ENCODE measurements around the gene WAC. TPM values are rescaled to one million over a fixed set of nuclear protein-coding genes. Genes with fewer than 3 reads are reported as not detected.

The WAC gene
- total RNA-seq, 4 donors from 2014 or later: 165 to 189 (median 169) TPM

GRCh38 chr10:28533571-28534304 lies 820 bp downstream of the WAC start:
- H3K9me3 ChIP-seq: no peaks in the 10 kb centered on the region
- DNase-seq: peak; percentile 65 to 70
- H3K4me3 ChIP-seq (replicated peaks in 1 of 3): peak overlapping the region; percentile 18 to 92 (median 79)
- peaks cover 30 to 34% of the 10 kb centered on the region in 2 donors for H3K36me3 ChIP-seq
- H3K4me1 ChIP-seq: peaks cover 8 to 26% of the 10 kb centered on the region in 2 donors
- no peak for TF ChIP-seq POLR2A (IDR thresholded peaks at IDR 0.05)
- no peak for TF ChIP-seq CTCF (IDR thresholded peaks at IDR 0.05)
- peak overlapping the region; percentile 98 to 99 (median 98) for H3K27ac ChIP-seq
- intact Hi-C loops (cut with DNase I): no loop called here
- WGBS, 2 donors: 0 to 1% methylated on average over 25 to 46 of the region's 64 CpGs
- H3K27me3 ChIP-seq: no peaks in the 10 kb centered on the region

- no peak overlapping the region for H3K4me3 ChIP-seq (replicated peaks in 1 of 3)
- no peak overlapping the region for H3K27ac ChIP-seq
- no peaks in the 10 kb centered on the region for H3K9me3 ChIP-seq
- intact Hi-C loops (cut with DNase I): no loop called here
- DNase-seq: no peak
- WGBS, 2 donors: 93 to 99% methylated on average over 6 of the region's 6 CpGs
- peaks cover 38 to 48% of the 10 kb centered on the region in 2 donors for H3K36me3 ChIP-seq
- TF ChIP-seq POLR2A (IDR thresholded peaks at IDR 0.05): no peak
- TF ChIP-seq CTCF (IDR thresholded peaks at IDR 0.05): no peak
- H3K27me3 ChIP-seq: no peaks in the 10 kb centered on the region
- H3K4me1 ChIP-seq: peaks cover 7 to 21% of the 10 kb centered on the region in 2 donors
Observed at GRCh38 chr10:28535846-28536245, 2.9 kb downstream of the WAC start.

- intact Hi-C loops (cut with DNase I): no loop called here
- Histone ChIP-seq H3K9me3 (no peaks in the 10 kb centered on the region), H3K4me3 (replicated peaks in 1 of 3) (no peak overlapping the region), H3K4me1 (peaks cover 4 to 16% of the 10 kb centered on the region in 2 donors), H3K36me3 (peaks cover 38 to 54% of the 10 kb centered on the region in 2 donors), H3K27me3 (no peaks in the 10 kb centered on the region), H3K27ac (no peak overlapping the region)
- TF ChIP-seq CTCF (IDR thresholded peaks at IDR 0.05) (no peak), POLR2A (IDR thresholded peaks at IDR 0.05) (no peak)
- no peak for DNase-seq
- 80 to 89% methylated on average over 1 of the region's 1 CpG for WGBS, 2 donors
Observed at GRCh38 chr10:28538595-28538994, 5.7 kb downstream of the WAC start.

GRCh38 chr10:28540145-28540544 lies 7.2 kb downstream of the WAC start:
- Histone ChIP-seq H3K27ac (no peak overlapping the region), H3K36me3 (peaks cover 38 to 54% of the 10 kb centered on the region in 2 donors), H3K9me3 (no peaks in the 10 kb centered on the region), H3K4me1 (peaks cover 0 to 7% of the 10 kb centered on the region in 2 donors), H3K4me3 (replicated peaks in 1 of 3) (no peak overlapping the region), H3K27me3 (no peaks in the 10 kb centered on the region)
- no peak for DNase-seq
- intact Hi-C loops (cut with DNase I): no loop called here
- WGBS, 2 donors: 90 to 92% methylated on average over 3 of the region's 3 CpGs
- TF ChIP-seq CTCF (IDR thresholded peaks at IDR 0.05): no peak
- no peak for TF ChIP-seq POLR2A (IDR thresholded peaks at IDR 0.05)

GRCh38 chr10:28541717-28542365 lies 8.9 kb downstream of the WAC start:
- TF ChIP-seq CTCF (IDR thresholded peaks at IDR 0.05) (no peak), POLR2A (IDR thresholded peaks at IDR 0.05) (no peak)
- intact Hi-C loops (cut with DNase I): no loop called here
- Histone ChIP-seq H3K36me3 (peaks cover 22 to 42% of the 10 kb centered on the region in 2 donors), H3K27ac (no peak overlapping the region), H3K4me1 (peaks cover 5 to 7% of the 10 kb centered on the region in 2 donors), H3K4me3 (replicated peaks in 1 of 3) (no peak overlapping the region), H3K27me3 (no peaks in the 10 kb centered on the region), H3K9me3 (no peaks in the 10 kb centered on the region)
- no peak for DNase-seq
- WGBS, 2 donors: 69 to 75% methylated on average over 3 of the region's 3 CpGs

Data from thyroid gland (tissue), 4 donors.